ENCODE data around the gene TPBG.

Gene TPBG, protein sequence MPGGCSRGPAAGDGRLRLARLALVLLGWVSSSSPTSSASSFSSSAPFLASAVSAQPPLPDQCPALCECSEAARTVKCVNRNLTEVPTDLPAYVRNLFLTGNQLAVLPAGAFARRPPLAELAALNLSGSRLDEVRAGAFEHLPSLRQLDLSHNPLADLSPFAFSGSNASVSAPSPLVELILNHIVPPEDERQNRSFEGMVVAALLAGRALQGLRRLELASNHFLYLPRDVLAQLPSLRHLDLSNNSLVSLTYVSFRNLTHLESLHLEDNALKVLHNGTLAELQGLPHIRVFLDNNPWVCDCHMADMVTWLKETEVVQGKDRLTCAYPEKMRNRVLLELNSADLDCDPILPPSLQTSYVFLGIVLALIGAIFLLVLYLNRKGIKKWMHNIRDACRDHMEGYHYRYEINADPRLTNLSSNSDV

DNA sequence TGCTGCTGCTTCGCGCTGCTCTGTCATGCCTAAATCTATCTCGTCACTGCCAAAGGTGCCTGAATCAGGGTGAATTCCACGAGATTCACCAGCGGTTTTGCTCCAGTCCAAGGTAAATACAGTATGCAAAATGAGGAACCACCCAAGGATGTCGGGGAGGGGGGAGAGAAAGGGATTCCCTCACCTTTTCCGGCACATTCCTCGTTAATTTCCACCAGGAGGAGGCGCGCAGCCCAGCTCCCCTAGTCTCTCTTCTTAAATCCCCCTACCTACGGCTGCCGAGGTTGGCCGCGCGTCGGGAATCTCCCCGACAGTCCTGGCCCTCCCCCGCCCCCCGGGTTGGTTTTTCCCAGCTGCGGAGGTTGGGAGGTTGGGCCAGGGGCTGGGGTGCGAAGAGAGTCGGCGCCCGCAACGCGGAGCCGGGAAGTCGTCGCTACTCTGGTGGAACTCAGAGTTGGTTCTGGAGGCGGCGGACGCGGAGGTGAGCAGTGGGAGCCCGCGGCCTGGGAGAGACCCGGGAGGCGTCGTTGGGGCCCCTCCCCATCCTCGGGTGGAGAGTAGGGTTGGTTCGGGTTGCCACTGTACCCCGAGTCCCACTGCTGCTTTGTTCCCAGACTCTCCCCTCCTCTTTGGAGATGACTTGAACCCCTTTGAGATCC, at the start of gene TPBG:
Gene TPBG, plus strand, starts transcription at position 390 of the 659 bp plus-strand sequence. CDS start 1,145 bp downstream, outside the sequence.
- DNase-seq (ENCODE audit: low spot score), result peak; percentile 88

DNA sequence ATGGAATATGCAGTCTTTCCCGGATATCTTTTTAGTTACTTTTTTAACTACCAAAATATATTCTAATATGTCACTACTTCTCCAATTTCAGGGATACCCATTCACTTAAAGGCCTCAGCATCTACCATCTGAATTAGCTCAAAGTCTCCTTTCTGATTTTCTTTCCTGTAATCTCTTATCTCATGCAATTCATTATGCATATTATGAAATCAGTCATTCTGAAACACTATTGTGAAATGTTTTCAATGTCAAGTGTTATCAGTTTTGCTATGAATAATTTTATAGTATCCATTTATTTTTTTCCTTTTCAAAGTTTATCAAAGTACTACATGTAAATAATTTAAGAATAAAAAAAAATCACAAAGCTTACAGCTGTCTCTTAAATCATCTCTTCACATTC, 41.2 kb upstream of the TPBG start:
- DNase-seq (ENCODE audit: low spot score), result no peak

DNA sequence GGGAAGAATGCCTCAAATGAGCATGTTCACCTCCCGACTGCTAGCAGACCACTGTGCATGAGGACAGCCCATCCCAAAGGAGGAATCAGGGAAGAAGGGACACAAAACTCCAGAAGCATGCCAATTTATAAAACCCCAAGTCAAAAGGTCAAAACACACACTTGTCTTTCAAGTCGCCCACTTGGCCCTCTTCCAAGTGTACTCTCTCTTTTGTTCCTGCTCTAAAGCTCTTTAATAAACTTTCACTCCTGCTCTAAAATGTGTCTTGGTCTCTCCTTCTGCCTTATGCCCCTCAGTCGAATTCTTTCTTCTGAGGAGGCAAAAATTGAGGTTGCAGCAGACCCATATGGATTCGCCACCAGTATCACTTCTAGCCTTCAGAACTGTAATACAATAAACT, 33.9 kb upstream of the TPBG start:
- DNase-seq (ENCODE audit: low spot score), result no peak

DNA sequence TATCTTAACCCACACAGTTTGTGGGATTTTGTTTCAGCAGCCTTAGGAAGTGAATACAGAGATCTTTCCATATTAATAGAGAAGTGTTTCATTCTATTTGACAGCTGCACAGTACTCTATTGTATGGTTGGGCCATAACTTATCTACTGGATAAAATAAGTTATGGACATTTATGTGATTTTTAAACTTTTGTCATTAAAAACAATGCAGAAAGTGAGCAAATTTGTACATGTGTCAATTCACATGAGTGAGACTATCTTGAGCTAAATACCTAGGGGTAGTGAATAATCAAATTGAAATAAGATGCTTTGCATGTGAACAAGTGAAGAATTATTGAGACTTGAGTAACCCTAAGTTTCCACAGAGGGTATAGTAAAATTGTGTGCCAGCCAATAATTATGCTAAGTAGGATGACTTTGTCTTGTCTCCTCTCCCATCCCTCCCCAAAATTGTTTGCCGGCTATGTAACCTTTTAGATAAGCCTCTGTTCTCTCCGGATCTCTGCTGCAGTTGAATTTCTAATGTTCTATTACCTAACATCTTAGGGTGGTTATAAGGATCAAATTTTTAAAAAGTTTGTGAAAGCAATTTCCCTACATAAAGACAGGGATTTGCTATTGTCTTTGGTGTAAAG, 33.3 kb upstream of the TPBG start:
- DNase-seq (ENCODE audit: low spot score), result no peak

DNA sequence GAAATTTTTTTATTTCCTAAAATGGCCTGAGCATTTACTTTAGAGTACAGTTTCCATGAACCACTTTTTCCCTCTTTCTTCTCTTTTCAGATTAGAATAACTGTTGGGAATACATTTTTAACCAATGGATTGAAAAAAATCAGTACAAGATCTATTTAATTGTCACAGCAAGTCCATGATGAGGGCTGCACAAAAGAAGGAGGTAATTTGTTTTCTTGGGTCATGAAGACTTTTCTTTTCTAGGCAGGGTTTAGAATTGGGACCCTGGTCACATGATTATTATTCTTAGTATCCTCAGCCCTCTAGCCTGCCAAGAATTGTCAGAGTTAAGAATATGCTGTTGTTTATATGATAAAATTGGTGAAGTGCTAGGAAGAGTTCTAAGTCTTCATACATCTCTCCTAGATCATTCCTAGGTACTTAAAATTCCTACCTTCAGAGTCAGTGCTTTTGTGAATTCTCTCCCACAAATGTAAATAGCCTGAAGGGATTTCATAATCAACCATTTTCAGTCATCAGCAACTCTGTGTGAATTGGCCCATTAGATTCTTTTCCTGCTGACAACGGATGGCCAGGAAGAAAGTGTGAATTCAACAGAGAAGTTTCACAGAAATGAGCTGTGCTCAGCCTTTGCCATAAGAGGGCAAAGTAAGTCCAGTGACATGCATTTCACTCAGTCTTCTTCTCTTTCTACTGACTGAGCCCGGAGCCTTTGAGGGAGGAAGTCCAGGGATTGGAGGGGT, 32.4 kb upstream of the TPBG start:
- peak; percentile 50 for DNase-seq (ENCODE audit: low spot score)

DNA sequence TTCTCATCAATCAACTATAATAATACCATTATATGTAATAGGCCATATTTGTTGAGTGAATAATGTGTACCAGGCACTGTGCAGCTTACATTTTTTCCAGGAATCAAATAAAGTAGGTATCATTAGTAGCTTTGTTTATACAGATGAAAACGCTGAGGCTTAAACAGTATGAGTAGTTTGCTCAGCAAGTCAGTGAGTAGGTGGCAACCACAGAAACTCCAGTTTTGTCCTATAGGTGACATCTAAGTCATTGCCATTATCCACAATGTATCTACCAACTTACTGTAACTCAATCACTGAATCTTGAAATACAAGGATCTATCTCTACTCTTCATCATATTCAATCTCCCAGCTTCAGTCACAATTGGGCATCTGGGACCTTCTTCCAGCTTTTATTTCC, 29.8 kb upstream of the TPBG start:
- no peak for DNase-seq (ENCODE audit: low spot score)

DNA sequence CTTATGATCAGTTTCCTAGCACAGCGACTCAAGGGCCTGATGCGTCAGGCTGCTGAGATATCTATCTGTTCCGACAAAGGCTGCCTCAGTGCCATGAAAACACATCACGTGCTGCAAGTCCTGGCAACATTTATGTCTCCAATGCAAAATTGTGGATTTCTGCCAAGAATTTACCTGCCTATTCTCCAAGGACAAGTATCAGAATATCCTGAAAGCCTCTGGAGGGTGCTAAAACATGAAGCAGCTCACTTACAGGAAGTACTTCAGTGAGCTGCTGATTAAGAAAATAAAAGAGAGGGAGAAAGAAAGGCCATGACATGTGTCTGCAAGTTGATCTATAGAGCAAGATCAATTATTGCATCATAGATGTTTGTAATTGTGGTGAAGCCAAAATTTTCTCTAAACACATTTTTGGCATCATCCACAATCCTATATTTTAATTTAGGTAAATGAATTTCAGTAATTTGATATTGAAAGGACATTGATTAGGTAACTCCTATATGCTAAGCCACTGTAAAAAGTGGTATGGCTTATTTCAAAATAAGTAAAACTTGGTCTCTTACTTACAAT, 25.8 kb upstream of the TPBG start:
- DNase-seq (ENCODE audit: low spot score), result peak; percentile 10

DNA sequence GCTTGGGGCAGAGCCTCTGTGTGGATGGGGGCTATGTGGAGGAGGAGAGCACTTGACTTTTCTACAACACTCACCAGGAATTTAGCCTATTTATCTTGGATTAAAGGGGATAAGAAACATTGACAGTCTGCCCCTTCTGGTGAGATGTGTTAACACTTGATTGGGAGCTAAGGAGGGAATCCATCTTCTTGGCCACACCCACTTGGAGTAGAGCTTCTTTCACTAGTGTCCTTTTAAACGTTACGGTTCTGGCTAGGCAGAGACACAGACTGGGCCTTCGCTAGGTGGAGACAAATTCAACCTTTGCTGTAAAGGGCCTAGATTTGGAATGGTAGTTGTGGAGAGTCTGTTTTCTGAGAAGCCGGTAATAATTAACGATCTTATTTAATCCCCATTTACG, 15.5 kb upstream of the TPBG start:
- DNase-seq (ENCODE audit: low spot score), result no peak

DNA sequence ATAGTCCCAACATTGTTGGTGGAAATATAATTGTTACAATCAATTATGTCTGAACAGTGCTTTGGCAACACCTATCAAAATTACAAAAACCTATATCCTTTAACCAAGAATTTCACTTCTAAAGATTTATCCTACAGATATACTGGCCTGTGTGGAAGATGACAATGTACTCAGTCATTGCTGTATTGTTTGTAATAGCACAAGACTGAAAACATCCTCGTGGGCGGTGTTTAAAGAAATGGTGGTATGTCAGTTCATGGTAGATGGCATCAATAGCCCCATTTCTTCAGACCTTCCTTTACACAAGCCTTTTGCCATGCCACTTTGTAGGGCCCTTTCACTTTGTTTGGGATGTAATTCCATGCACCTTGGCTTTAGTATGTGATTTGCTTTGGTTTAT, 9.8 kb upstream of the TPBG start:
- DNase-seq (ENCODE audit: low spot score), result no peak

DNA sequence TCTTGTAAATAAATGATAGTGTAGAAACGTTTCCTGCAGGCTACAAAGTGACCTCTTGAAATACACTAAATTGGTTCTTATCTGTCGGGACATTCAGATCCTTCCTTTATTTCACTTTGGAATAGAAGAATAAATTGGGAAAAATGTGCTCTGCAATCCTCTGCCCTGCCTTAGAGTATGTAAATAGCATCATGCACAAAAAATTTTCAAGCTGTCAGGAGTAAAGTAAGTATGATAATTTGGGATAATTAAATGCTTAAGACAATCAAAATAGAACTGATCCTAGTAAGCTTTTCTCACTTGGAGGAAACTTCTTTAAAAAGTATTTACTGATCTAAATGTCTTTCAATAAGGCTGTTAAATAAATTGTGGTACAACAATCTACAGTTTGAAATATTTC, 3.1 kb upstream of the TPBG start:
- no peak for DNase-seq (ENCODE audit: low spot score)

DNA sequence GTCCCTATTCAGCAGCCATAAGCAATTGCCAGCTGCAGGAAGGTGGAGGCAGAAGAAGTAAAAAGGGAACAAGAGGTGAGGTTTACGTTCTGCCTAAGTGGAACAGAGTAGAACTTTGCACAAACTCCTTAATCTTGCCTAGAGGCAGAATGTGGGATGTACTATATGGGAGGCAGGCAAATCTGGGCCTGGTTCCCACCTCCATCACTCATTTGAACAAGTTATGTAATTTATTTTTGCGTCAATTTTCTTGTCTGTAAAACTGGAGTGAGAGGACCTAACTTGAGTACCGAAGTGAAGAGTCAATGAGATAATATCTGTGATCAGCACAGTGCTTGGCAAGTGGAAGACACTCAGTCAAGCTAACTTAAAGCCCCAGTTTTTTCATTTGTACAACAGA, 2.0 kb upstream of the TPBG start:
- no peak for DNase-seq (ENCODE audit: low spot score)

DNA sequence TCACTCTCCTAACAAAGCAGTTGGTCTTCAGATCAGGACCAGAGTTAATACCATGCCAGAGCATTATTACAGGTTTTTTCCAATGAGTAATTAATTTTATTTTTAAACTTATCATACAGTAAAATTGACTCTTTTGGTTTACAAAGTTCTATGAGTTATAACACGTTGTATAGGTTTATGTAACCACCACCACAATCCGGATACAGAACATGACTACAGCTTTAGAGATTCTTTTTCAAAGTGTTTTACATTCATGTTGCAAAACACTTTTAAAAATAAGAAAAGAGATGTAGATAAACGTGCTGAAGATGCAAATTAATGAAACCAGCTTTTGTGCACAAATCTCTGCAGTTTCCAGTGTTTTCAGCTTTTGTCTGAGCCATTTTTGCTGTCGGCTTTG, 1.5 kb upstream of the TPBG start:
- no peak for DNase-seq (ENCODE audit: low spot score)

DNA sequence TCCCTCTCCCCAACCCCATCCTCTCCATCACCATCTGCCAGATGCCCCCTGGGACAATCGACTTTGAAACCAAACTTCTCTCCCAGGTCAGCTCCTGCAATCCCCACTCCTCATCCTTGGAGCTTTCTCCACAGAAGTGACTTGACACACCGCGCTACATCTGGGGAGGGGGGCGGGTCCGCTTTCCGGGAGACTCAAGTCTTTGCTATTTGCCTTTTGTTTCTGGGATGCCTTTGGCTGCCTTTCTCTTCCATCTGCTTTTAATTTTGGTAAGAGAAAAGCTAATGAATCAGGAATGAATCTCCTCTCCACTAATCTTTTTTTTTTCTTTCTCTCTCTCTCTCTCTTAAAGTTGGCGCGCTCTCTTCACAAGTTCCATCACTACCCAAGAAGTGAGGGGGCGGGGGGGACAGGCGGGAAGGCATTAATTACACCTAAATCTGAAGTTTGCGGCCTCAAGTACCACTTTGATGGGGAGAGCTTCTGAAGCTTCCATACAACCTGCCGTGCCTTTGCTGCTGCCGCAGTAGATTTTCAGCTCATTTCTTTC, 664 bp upstream of the TPBG start:
- DNase-seq (ENCODE audit: low spot score), result no peak

DNA sequence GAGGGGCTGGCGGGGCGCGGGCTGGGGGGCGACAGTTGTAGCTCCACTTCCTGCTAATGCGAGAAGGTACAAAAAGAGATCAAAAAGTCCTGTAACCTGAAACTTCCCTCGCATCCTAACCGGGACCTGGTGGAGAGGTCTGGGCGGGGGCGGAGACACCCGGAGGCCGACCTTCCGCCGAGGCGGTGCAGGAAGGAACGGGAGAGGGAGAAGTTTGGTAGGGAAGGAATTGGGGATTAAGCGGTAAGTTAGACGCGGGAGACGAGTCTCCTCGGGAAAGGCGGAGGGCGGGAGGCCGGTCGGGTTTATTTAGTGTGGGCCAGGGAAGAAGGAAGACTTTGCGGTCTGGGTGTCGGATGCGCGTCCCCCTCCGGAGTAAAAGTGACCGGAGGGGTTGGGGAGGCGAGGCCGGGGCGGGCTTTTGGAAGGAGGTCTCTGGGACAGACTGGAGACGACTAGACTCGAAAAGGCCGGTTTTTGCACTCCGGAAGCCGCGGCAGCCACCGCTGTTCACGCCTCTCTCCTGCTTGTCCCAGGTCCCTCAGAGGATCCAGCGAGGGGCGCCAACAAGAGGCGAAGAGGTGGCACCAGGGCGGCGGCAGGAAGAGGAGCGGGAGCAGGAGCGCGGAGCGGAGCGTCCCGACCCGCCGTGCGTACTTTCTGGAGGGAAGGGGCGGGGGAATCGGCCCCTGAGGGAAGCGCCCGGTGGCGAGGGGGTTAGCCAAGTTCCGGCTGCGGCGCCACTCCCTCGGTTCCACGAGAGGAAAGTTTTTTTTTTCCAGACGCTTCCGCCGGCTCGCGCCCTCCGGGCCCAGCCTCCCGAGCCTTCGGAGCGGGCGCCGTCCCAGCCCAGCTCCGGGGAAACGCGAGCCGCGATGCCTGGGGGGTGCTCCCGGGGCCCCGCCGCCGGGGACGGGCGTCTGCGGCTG, 734 bp downstream of the TPBG start:
- DNase-seq (ENCODE audit: low spot score), result peak; percentile 78

DNA sequence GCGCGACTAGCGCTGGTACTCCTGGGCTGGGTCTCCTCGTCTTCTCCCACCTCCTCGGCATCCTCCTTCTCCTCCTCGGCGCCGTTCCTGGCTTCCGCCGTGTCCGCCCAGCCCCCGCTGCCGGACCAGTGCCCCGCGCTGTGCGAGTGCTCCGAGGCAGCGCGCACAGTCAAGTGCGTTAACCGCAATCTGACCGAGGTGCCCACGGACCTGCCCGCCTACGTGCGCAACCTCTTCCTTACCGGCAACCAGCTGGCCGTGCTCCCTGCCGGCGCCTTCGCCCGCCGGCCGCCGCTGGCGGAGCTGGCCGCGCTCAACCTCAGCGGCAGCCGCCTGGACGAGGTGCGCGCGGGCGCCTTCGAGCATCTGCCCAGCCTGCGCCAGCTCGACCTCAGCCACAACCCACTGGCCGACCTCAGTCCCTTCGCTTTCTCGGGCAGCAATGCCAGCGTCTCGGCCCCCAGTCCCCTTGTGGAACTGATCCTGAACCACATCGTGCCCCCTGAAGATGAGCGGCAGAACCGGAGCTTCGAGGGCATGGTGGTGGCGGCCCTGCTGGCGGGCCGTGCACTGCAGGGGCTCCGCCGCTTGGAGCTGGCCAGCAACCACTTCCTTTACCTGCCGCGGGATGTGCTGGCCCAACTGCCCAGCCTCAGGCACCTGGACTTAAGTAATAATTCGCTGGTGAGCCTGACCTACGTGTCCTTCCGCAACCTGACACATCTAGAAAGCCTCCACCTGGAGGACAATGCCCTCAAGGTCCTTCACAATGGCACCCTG, 1.6 kb downstream of the TPBG start:
- DNase-seq (ENCODE audit: low spot score), result peak; percentile 64

DNA sequence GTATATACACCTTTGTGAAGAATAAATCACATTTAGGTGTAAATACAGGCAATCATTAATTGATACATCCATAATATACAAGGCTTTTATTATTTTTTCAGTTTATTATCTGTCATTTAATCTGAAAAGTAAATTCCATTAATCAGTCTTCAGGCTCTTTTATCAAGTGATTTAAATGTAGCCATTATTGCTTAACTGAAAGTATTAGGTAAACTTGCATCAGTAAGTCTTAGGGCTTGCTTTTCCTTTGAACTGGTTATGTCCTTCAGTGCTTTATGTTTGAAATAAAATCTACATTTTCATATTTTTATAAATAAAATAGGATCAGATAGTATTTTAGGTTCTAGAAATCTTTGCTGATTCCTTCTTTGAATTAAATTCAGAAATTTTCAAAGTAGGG, 4.1 kb downstream of the TPBG start:
- no peak for DNase-seq (ENCODE audit: low spot score)

DNA sequence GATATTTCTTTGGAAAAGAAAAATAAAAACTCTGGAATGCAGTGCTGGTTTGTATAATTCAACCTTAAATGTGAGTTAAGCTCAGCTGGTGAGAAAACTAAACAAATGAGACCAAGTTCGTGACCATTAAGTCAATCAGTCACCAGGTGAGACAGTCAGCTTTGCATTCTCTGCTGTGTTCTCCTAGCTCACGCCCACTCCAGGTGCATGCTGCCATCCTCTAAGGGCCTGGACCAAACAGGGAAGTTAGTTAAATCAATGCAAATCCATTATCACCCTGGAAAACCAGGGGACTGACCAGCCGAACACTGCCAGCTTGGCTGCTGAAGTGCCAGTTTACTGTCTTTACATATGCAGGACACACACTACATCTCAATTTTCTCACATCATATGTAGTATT, 7.2 kb downstream of the TPBG start:
- DNase-seq (ENCODE audit: low spot score), result no peak

DNA sequence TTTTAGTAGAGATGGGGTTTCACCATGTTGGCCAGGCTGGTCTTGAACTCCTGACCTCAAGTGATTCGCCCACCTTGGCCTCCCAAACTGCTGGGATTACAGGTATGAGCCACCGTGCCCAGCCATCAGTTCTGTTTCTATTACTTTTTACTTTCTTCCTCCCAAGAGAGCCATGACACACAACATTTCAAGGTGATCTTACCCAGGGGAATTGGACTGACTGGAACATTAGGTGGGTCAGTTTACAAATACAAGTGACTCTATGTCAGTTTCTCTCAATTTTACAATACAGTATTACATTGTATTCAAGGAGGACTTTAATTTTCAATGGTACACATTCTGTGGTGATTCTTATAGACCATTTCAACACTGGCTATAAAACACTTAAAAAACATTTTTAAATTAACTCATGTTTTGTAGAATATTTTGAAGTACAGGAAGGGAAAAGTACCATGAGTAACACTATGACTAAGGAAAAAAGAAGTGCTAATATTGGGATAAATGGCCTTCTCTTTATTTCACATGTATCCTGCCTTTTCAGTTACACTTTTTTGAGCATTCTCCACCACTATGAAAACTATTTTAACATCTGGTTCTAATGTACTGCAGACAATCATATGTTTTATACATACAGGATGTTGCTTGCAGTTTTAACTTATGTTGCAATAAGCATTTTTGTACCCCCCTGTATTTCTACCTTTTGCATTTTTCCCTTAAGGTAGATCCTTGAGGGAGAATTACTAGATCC, 8.4 kb downstream of the TPBG start:
- DNase-seq (ENCODE audit: low spot score), result peak; percentile 30

DNA sequence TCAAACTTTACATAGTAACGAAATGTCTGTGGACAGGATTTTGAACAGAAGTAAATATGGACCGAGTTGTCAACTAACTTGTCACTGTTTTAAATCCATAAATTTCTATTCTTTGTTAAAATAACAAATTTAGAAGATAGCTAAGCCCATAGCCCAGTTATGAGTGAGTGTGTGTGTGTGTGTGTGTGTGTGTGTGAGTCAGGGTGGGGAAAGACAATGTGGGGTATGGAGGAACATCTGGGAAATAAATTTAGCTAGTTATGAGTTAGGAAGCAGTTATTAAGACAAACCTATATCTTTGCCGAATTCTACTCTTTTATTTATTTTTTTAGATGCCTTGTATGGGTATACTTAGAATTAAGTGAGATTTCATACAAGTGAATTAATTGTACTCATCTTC, 9.0 kb downstream of the TPBG start:
- DNase-seq (ENCODE audit: low spot score), result no peak

All from kidney tubule cell (primary cell).